ENCODE measurements around the gene RAB33A. TPM values are rescaled to one million over a fixed set of nuclear protein-coding genes. Genes with fewer than 3 reads are reported as not detected.
"Not testable (repeated sequence)": the region's sequence is repeated elsewhere in the genome, so short reads cannot be mapped to it uniquely, and the experiment has no call there.

Gene RAB33A
- polyA plus RNA-seq, 4 donors, result 0.47 to 1.0 (median 0.59) TPM

GRCh38 chrX:130224810-130225209 is 53.0 kb downstream of the RAB33A start:
- no peak for DNase-seq (ENCODE audit: low read depth in 4 of 4, low spot score in 3 of 4)

GRCh38 chrX:130228871-130229270 is 57.1 kb downstream of the RAB33A start:
- no peak for DNase-seq (ENCODE audit: low read depth in 4 of 4, low spot score in 3 of 4)

GRCh38 chrX:130231184-130231583 is 59.4 kb downstream of the RAB33A start:
- not testable (repeated sequence) for DNase-seq (ENCODE audit: low read depth in 4 of 4, low spot score in 3 of 4)

Other genes starting within 250 kb of the RAB33A start
- 10 to 100 TPM; 17.0 to 21.1 (median 17.9) TPM for gene BCORL1, start 189.3 kb upstream of the RAB33A start, polyA plus RNA-seq (ENCODE audit: insufficient read length in 4 of 4)
- gene ELF4, start 61.5 kb upstream of the RAB33A start, polyA plus RNA-seq (ENCODE audit: insufficient read length in 4 of 4), result 10 to 100 TPM; 11.2 to 14.4 (median 12.3) TPM
- 10 to 100 TPM; 22.7 to 96.4 (median 80.2) TPM for gene AIFM1, start 6.1 kb upstream of the RAB33A start, polyA plus RNA-seq (ENCODE audit: insufficient read length in 4 of 4)
- gene ZNF280C, start 96.9 kb downstream of the RAB33A start, polyA plus RNA-seq (ENCODE audit: insufficient read length in 4 of 4), result 1 to 10 TPM; 6.3 to 7.7 (median 6.6) TPM
- 10 to 100 TPM; 17.6 to 32.1 (median 24.4) TPM for gene SLC25A14, start 168.0 kb downstream of the RAB33A start, polyA plus RNA-seq (ENCODE audit: insufficient read length in 4 of 4)
- gene GPR119, start 213.7 kb downstream of the RAB33A start, polyA plus RNA-seq (ENCODE audit: insufficient read length in 4 of 4), result not detected
- 10 to 100 TPM; 29.5 to 38.5 (median 33.3) TPM for gene RBMX2, start 230.0 kb downstream of the RAB33A start, polyA plus RNA-seq (ENCODE audit: insufficient read length in 4 of 4)